HuH-7.5 (cell line): ENCODE measurements around the gene MAP2K2.

Experiments used
- DNase-seq: peaks from one replicate; pipeline ENCODE4 v3.0.0; 2011; ENCODE audit warnings: low spot score

MAP2K2 gene

DNA sequence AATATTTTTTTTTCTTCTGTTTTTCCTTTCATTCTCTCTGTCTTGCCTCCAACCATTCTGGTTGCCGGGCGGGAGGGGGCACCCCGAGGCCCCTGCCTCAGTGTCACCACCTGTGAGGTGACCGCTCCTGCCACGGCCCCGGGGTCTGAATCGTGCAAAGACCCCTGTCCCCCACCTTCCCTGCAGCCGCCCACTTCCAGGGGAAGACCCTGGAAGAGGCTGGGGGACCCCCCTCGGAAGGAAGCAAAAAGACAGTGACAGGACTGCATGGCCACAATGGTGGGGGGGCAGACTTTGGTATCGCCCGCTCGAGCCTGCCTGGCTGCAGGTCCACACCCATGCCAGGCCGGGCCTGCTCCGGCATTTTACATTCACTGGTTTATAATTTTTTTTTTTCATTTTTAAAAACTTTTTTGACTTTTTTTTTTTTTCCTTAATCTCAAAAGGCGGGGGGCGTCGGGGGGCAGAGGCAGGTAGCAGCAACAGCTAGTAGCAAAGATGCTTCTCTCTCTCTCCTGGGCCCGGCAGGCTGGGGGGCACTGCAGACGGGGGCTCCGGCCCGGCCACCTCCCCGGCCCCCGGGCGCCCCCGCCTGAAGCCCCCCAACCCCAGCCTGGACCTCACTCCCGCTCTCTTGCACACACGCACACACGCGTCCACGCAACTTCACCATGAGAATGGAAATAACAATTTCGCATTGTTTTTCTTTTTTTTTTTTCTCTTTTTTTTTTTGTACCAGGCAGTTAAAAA is 79.8 kb downstream of the MAP2K2 start:
- no peak for DNase-seq

DNA sequence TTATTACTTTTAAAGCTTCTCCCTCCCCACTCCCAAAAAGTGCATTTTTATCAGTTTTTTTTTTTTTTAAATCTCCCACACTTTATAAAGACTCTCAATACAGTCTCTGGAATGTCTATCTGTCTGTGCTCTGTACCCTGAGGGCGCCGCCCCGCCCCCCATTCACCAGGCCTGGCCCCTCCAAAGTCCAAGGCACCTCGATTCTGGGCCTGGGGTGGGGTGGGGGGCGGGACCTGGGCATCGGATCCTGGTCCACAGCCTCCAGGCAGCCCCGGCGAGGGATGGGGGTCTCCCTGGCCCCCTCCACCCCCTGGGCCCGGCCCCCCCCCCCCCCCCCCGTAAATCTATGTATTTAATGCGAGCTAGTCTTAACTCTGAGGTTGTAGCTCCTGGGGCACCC is 80.5 kb downstream of the MAP2K2 start:
- no peak for DNase-seq

DNA sequence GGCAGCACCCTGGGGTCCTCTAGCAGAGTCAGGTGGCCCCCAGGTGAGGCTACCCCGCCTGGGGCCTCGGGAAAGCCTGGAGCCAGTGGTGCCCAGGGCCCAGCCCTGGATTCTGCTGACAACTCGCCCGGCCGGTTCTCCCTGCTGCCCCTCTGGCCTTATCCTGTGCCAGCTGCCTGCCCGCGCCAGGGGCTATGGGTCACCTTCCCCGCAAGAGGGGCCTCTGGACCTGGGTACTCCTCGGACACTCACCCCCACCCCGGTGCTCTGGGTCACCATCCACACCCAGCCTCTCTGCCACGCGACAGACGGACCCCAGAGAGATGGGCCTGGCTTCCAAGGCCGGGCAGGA is 81.2 kb downstream of the MAP2K2 start:
- DNase-seq: no peak

DNA sequence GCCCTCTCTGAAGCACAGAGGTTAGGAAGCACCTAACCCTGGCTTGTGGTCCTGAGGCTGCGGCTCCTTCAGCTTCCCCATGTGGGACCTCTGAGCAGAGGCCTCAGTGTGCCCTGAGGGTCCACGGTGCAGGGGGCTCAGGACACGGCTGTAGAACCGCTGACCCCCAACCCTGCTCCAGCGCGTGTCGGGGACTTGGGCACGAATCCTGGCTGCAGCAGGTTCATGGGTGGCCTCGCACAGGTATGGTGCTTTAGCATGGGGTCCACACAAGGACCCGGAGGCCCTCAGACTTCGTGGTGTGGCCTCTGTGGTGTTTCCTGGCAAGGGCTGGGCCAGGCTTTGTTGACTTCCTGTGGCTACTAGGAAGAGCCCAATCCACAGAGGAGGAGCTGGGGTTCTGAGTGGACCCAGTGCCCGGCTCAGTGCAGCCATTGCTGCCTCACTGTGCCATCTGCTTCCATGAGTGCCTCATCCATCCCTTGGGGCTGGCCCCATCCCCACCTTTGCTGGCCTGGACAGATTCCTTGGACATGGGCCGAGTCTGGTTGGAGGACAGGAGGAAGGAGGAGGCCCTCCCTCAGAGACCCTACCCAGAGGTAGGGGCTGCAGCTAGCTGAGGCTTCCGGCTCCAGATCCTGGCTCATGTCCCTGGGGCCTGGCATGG is 81.7 kb downstream of the MAP2K2 start:
- DNase-seq: no peak
